NCI-H82 (cell line): ENCODE data around the gene PLA2G4D.
"Not testable (repeated sequence)": the region's sequence is repeated elsewhere in the genome, so short reads cannot be mapped to it uniquely, and the experiment has no call there.

Source experiments
- DNase-seq: peaks from one replicate; lab custom pipeline; 2025; lab: John Stamatoyannopoulos, UW

The PLA2G4D gene

GRCh38 chr15:42128476-42128875 is 34.1 kb upstream of the PLA2G4D start:
- no peak for DNase-seq

GRCh38 chr15:42123546-42123945 is 29.2 kb upstream of the PLA2G4D start:
- no peak for DNase-seq

DNA sequence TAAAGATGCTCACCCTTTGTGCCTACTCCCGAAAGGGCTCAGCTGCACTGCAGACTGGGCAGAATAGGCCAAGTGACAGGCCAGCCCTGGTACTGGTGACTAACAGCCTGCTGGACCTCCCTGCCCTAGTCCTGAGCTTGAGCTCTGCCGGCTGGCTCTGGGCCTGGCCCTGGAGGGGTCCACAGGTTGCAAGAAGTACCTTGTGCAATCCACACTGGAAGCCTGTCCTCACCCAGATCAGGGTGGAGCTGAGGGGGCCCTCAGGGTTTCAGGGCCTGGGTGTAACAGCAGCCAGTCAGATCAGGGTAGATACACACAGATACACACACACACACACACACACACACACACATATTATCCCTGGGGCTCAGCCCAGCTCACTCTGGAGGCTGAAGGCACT is 27.3 kb upstream of the PLA2G4D start:
- DNase-seq = no peak

DNA sequence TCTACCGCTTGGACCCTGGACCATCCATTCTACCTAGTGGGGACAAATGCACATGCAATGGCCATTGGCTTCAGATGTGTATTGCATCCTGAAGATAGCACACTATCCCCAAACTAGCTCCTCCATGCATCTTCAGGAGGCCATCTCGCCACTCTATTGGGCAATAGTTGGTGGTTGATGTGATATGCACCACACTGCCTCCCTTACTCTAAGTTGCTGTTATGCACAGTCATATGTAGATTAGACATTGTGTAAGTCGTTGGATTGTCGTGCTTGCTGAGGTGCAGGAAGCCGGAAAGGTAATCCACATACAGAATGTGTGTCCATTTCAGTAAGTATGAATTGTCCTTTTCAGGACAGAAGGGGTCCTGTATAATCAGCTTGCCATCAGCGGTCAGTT is 26.7 kb upstream of the PLA2G4D start:
- no peak for DNase-seq

- no peak for DNase-seq
Observed at GRCh38 chr15:42120285-42120684, 25.9 kb upstream of the PLA2G4D start.

- DNase-seq = no peak
Observed at GRCh38 chr15:42119446-42119760, 25.0 kb upstream of the PLA2G4D start.

DNA sequence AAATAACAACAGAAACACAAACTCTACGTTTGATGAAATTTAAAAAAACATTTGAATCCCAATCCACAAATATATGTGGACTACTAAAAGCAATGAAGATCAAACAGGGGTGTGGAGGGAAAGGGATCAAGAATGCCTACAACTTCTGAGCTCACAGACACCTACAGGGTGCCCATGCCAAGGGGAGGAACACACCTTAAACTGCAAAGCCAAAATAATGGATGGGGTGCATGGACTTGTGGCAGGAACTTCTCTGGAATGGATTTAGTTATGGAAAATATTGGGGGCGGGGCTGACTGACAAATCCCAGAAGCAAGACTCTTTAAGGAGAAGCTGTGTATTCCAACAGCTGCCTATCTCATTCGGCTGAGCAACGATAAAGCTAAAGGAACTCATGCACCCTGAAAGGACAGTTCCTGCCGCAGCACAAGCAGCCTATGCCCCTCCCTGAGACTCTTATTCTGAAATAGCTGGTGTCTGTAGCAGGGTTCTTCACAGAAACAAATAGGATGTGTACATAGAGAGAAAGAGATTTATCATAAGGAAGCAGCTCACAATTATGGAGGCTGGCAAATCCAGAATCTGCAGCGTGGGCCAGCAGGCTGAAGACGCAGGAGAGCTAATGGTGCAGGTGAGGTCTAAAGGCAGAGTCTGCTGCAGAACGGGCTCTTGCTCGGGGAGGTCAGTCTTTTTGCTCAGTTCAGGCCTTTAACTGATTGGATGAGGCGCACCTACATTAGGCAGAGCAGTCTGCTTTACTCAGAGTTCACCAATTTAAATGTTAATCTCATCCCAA is 24.5 kb upstream of the PLA2G4D start:
- DNase-seq = peak; percentile 43

DNA sequence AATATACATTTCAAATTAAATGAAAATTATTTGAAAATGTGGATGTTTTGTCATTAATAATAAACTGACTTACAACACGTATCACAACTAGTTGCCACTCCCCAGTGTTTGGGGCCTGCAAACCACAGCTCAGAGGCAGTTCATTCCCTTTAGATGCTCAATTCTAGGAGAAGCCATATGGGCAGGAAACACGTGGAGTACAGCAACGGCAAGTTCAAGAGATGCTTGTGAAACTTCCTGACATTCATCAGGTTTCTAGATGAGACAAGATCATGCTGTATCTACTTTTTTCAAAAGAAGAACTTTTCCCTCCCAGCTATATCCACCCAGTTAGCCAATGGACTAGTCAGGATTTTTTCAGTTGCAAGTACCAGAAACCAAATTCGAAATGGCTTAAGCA is 17.6 kb upstream of the PLA2G4D start:
- no peak for DNase-seq

- no peak for DNase-seq
Observed at GRCh38 chr15:42110367-42110766, 16.0 kb upstream of the PLA2G4D start.

GRCh38 chr15:42108806-42109205 is 14.4 kb upstream of the PLA2G4D start:
- DNase-seq = no peak

DNA sequence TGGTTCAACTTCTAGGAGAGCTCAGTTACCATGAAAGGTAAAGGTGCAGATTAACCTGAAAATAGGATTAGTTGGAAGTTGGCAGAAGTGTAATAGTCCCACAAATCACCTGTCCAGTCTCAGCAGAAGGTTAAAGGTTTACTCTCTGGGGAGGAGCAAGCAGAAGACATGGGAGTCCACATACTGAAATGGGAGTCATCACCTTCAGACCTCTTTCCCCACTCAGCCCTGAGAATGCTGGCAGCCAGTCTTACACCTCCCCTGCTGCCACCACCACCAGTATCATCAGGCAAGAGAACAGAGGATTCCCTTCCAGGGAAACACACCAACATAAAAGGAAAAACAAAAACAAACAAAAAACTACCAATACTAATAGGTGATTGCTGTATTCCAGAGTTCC is 13.8 kb upstream of the PLA2G4D start:
- no peak for DNase-seq

GRCh38 chr15:42107473-42107872 is 13.1 kb upstream of the PLA2G4D start:
- DNase-seq = peak; percentile 51

DNA sequence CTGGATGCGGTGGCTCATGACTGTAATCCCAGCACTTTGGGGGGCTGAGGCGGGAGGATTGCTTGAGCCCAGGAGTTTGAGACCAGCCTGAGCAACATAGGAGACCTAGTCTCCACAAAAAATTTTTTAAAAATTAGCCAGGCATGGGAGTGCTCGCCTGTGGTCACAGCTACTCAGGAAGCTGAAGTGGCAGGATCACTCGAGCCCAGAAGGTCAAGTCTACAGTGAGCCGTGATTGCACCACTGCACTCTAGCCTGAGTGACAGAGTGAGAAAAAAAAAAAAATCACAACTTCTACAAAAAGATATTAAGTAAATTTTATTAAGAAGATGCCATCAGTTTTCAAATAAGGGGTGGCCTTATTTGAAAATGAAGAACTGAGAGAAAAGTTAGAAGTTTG is 11.9 kb upstream of the PLA2G4D start:
- no peak for DNase-seq

- DNase-seq = no peak
Observed at GRCh38 chr15:42104095-42104891, 9.9 kb upstream of the PLA2G4D start.

GRCh38 chr15:42102646-42103235 is 8.4 kb upstream of the PLA2G4D start:
- no peak for DNase-seq

DNA sequence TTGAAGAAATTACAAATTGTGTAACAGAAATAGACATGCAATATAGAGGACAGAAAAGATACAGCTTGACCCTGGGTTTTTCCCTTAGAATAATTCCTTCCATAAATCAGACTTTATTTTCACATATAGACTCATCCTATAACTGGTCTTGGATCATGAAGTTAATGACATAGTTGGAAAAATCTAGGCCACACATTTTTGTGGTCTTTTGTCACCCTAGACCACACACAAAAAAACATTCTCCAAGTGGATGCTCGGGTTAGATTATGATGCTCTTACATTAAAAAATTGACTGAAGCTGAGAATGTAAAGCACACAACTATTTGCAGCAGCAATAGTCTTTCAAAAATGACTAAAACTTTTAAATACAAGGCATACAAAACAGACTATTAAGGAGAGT is 7.5 kb upstream of the PLA2G4D start:
- DNase-seq = no peak

GRCh38 chr15:42100021-42100800 is 5.8 kb upstream of the PLA2G4D start:
- no peak for DNase-seq

DNA sequence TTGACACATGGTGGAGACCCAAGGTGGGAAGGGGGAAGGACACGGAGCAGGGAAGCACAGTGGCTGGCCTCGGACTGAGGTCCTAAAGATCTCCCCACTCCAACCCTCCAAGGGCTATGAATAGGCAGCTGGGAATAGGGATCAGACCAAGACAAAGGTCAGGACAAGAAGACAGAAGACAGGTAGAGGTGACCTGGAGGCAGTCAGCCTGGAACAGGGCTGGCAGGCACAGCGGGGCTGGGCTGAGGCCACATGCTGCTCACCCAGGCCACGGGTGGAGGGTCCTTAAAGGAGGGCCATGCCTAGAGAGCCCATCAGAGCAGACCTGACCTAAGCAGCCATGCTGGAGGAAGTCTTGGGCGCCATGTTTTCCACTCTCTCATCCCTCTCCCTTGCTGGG is 2.7 kb upstream of the PLA2G4D start:
- no peak for DNase-seq

DNA sequence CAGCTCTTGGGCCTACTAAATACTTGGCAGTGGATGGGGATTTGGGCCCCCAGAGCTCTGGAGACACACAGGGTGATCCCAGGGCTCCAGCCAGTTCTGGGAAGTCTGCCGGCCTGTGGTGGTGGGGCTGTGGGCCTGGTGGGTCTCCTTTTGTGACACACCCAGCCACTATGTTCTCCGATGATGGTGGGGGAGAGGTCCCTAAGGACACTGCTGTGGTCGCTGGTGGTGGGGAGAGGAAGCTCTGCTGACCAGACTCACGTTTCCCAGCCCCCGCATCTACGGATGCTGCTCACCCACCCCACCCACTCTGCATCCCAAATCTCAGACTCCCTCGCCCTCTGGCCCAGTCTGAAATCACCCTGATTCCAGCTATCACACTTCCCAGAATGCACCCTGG is 396 bp downstream of the PLA2G4D start:
- DNase-seq = no peak

DNA sequence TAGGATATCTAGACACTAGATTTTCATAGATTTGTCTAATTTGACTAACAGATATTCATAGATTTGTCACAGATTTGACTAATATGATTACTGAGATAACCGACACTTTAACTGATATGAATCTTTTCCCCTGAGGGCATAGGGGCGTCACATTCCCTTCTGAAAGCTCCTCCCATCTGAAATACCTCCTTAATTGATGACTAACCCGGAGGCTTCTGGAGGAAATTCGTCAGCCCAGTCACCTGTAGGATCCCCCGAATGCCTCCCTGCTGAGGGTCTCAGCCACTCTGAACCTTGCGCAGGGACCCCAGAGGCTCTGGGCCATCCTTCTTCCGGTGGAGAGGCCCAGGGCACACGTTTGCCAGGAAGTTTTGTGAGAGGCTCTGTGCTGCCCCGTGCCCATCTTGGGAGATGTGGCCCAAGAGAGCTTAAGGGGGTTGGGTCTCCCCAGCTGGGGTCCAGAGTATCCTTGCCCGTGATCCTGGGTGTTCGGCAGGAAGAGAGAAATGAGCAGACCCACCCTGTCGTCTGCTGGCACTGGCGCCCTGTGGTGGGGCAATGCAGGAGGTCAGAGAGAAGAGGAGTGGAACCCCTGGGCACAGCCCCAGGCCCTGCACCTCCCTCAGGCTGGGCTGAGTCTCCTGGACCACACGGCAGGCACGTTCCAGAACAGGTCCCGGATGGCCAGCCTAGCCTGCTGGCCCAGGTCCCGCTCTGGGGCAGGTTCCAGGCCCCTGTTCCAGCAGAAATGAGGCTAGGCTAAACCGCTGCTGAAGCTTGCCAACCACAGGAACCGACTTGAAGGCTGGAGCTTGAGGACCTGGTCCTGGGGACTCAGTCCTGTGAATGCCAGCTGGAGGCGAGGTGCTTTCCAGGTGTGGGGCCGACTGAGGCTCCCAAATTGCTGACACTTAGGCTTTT is 1.7 kb downstream of the PLA2G4D start:
- DNase-seq = no peak

DNA sequence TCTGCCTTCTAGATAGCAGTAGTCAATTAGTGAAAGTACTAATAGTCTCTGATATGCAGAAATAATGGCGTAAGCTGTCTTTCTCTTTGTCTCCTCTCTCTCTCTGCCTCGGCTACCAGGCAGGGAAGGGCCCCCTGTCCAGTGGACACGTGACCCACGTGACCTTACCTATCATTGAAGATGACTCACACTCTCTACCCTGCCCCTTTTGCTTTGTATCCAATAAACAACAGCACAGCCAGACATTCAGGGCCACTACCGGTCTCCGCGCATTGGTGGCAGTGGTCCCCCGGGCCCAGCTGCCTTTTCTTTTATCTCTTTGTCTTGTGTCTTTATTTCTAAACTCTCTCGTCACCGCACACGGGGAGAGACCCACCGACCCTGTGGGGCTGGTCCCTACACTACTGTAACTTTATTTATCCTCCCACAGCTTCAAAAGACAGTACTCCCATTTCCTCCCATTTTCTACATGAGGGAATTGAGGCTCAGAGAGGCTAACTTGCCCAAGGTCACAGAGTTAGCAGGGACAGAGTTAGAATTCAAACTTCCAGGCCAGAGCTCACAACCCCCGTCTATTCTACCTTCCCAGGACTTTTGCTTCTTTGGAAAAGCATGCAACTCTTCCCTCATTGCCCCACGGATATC is 2.5 kb downstream of the PLA2G4D start:
- DNase-seq = not testable (repeated sequence)
